ENCODE measurements around the gene EN1. TPM values are rescaled to one million over a fixed set of nuclear protein-coding genes. Genes with fewer than 3 reads are reported as not detected.

The EN1 gene
- polyA plus RNA-seq (2012; ENCODE audit: insufficient read depth, insufficient read length, low read depth) = not detected

DNA sequence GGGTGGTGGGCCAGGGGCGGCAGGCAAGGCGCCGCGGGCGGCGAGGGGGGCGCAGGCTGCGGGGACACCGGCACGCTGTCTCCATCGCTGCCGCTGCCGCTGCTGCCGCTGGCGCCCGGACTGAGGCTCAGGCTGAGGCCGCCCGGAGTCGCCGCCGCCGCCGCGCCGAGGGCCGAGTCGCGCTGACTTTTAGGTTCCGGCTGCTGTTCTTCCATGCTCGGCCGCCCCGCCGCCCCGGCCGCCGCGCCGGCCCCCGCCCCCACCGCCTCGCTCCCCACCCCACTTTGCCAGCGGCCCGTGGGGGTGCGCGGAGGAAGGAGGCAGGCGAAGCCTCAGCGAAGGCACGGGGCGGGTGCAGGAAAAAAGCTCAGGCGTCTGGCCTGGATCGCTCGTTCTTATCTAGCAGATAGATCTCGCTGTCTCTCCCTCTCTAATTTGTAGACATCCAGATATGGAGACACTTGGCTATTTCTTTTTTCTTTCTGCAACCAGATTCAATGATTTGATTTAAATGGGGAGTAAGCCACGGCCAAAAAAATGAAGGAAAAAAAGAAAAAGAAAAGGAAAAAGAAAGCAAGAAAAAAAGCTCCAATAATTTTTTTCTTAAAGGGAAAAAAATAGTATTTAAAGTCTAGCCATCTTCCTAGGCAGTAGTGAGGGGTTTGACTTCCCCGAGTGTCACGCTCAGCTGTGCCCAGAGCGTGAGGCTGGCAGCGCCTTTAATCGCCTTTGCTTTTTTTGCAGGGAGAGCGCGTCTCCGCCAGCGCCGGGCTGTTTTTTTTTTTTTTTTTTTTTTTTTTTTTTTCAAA lies at the start of gene EN1:
Gene EN1, minus strand, starts transcription at position 696 of the 809 bp plus-strand sequence. Its CDS starts 481 bp downstream, at position 215.
- TF ChIP-seq, protein P1, sequence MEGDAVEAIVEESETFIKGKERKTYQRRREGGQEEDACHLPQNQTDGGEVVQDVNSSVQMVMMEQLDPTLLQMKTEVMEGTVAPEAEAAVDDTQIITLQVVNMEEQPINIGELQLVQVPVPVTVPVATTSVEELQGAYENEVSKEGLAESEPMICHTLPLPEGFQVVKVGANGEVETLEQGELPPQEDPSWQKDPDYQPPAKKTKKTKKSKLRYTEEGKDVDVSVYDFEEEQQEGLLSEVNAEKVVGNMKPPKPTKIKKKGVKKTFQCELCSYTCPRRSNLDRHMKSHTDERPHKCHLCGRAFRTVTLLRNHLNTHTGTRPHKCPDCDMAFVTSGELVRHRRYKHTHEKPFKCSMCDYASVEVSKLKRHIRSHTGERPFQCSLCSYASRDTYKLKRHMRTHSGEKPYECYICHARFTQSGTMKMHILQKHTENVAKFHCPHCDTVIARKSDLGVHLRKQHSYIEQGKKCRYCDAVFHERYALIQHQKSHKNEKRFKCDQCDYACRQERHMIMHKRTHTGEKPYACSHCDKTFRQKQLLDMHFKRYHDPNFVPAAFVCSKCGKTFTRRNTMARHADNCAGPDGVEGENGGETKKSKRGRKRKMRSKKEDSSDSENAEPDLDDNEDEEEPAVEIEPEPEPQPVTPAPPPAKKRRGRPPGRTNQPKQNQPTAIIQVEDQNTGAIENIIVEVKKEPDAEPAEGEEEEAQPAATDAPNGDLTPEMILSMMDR (IDR thresholded peaks at IDR 0.05; ENCODE audit: low read depth, low read length) = no peak
- H3K4me1 ChIP-seq = no peaks in the 10 kb centered on the region
- no peaks in the 10 kb centered on the region for H3K9me3 ChIP-seq
- peaks cover 75% of the 10 kb centered on the region for H3K27me3 ChIP-seq
- H3K36me3 ChIP-seq = no peaks in the 10 kb centered on the region
- DNase-seq = no peak
- H3K4me3 ChIP-seq (ENCODE audit: low read depth, low read length) = no peak within 1 kb of the TSS

GRCh38 chr2:118893100-118893499 lies 45.7 kb upstream of the EN1 start:
- TF ChIP-seq, protein P1 (IDR thresholded peaks at IDR 0.05; ENCODE audit: low read depth, low read length) = no peak
- H3K27me3 ChIP-seq = no peaks in the 10 kb centered on the region
- no peak overlapping the region for H3K4me3 ChIP-seq (ENCODE audit: low read depth, low read length)
- no peak for DNase-seq
- no peaks in the 10 kb centered on the region for H3K4me1 ChIP-seq
- H3K36me3 ChIP-seq = no peaks in the 10 kb centered on the region
- no peaks in the 10 kb centered on the region for H3K9me3 ChIP-seq

GRCh38 chr2:118889995-118890394 lies 42.5 kb upstream of the EN1 start:
- Histone ChIP-seq H3K4me3 (ENCODE audit: low read depth, low read length) (no peak overlapping the region), H3K9me3 (no peaks in the 10 kb centered on the region), H3K4me1 (no peaks in the 10 kb centered on the region), H3K27me3 (no peaks in the 10 kb centered on the region), H3K36me3 (no peaks in the 10 kb centered on the region)
- DNase-seq = no peak
- TF ChIP-seq, protein P1 (IDR thresholded peaks at IDR 0.05; ENCODE audit: low read depth, low read length) = no peak

DNA sequence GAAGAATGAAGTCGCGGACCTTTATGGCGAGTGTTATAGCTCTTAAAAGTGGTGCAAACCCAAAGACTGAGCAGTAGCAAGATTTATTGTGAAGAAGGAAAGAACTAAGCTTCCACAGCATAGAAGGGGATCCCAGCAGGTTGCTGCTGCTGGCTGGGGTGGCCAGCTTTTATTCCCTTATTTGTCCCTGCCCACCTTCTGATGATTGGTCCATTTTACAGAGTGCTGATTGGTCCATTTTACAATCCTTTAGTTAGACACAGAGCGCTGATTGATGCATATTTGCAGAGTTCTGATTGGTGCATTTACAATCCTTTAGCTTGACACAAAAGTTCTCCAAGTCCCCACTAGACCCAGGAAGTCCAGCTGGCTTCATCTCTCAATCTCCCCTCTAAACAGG lies 36.3 kb upstream of the EN1 start:
- H3K4me3 ChIP-seq (ENCODE audit: low read depth, low read length) = no peak overlapping the region
- no peaks in the 10 kb centered on the region for H3K9me3 ChIP-seq
- no peaks in the 10 kb centered on the region for H3K4me1 ChIP-seq
- no peak for DNase-seq
- H3K36me3 ChIP-seq = no peaks in the 10 kb centered on the region
- TF ChIP-seq, protein P1 (IDR thresholded peaks at IDR 0.05; ENCODE audit: low read depth, low read length) = no peak
- H3K27me3 ChIP-seq = no peaks in the 10 kb centered on the region

GRCh38 chr2:118882693-118883336 lies 35.4 kb upstream of the EN1 start:
- Histone ChIP-seq H3K9me3 (no peaks in the 10 kb centered on the region), H3K4me1 (no peaks in the 10 kb centered on the region), H3K4me3 (ENCODE audit: low read depth, low read length) (peak overlapping the region; percentile 35), H3K27me3 (no peaks in the 10 kb centered on the region), H3K36me3 (no peaks in the 10 kb centered on the region)
- TF ChIP-seq, protein P1 (IDR thresholded peaks at IDR 0.05; ENCODE audit: low read depth, low read length) = peak; percentile 79
- peak; percentile 39 for DNase-seq
